ENCODE results near the gene CHURC1. TPM values are rescaled to one million over a fixed set of nuclear protein-coding genes. Genes with fewer than 3 reads are reported as not detected.
A peak's percentile ranks its signal among the peaks of the same experiment; 100 is the strongest.

CHURC1 gene
- total and polyA plus RNA-seq, 2 of the 4 experiments (the other 2 are of a cell fraction) = 38.0 to 69.5 TPM

DNA sequence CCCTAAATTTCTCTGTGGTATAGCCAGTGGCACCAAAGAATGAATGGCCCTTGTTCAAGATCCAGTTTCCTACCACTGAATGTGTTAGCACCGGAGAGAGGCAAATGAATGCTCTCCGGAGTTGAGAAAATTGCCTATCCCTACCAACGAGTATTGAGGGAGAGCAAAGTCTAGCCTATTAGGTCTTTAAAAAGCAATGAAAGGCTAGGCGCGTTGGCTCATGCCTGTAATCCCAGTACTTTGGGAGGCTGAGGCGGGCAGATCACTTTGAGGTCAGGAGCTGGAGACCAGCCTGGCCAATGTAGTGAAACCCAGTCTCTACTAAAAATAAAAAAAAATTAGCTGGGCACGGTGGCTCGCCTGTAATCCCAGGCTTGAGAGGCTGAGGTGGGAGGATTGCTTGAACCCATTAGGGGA lies 58.8 kb downstream of the CHURC1 start:
- H3K4me1 ChIP-seq (ENCODE audit: control insufficient read depth, insufficient read depth, low read length) = peaks cover 6% of the 10 kb centered on the region
- no peaks in the 10 kb centered on the region for H3K9me3 ChIP-seq (ENCODE audit: control insufficient read depth, insufficient read depth, low read length)
- TF ChIP-seq, protein P1, sequence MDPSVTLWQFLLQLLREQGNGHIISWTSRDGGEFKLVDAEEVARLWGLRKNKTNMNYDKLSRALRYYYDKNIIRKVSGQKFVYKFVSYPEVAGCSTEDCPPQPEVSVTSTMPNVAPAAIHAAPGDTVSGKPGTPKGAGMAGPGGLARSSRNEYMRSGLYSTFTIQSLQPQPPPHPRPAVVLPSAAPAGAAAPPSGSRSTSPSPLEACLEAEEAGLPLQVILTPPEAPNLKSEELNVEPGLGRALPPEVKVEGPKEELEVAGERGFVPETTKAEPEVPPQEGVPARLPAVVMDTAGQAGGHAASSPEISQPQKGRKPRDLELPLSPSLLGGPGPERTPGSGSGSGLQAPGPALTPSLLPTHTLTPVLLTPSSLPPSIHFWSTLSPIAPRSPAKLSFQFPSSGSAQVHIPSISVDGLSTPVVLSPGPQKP (IDR thresholded peaks at IDR 0.05; ENCODE audit: borderline replicate concordance, low read depth, low read length) = no peak
- no peak for TF ChIP-seq RCOR1 (IDR thresholded peaks at IDR 0.05; ENCODE audit: insufficient replicate concordance, low read length)
- no peak for TF ChIP-seq RFX5 (IDR thresholded peaks at IDR 0.05; ENCODE audit: low read depth, low read length)
- TF ChIP-seq CHD1 (IDR thresholded peaks at IDR 0.05; ENCODE audit: low read depth, low read length) = no peak
- no peak for TF ChIP-seq MXI1 (IDR thresholded peaks at IDR 0.05; ENCODE audit: borderline replicate concordance, low read depth, low read length)
- TF ChIP-seq RAD21 (IDR thresholded peaks at IDR 0.05; ENCODE audit: low read length) = no peak
- TF ChIP-seq USF2 (IDR thresholded peaks at IDR 0.05; ENCODE audit: low read depth, low read length) = no peak
- no peak for TF ChIP-seq MAZ (IDR thresholded peaks at IDR 0.05; ENCODE audit: borderline replicate concordance, low read depth, low read length)
- no peak for TF ChIP-seq MAFK (IDR thresholded peaks at IDR 0.05; ENCODE audit: low read depth, low read length)
- no peak for TF ChIP-seq FOS (IDR thresholded peaks at IDR 0.05; ENCODE audit: low read depth, low read length)
- TF ChIP-seq POLR2A (IDR thresholded peaks at IDR 0.05; ENCODE audit: low read depth, low read length) = no peak
- TF ChIP-seq CEBPB (IDR thresholded peaks at IDR 0.05; ENCODE audit: low read depth, low read length) = no peak
- TF ChIP-seq, protein P2, sequence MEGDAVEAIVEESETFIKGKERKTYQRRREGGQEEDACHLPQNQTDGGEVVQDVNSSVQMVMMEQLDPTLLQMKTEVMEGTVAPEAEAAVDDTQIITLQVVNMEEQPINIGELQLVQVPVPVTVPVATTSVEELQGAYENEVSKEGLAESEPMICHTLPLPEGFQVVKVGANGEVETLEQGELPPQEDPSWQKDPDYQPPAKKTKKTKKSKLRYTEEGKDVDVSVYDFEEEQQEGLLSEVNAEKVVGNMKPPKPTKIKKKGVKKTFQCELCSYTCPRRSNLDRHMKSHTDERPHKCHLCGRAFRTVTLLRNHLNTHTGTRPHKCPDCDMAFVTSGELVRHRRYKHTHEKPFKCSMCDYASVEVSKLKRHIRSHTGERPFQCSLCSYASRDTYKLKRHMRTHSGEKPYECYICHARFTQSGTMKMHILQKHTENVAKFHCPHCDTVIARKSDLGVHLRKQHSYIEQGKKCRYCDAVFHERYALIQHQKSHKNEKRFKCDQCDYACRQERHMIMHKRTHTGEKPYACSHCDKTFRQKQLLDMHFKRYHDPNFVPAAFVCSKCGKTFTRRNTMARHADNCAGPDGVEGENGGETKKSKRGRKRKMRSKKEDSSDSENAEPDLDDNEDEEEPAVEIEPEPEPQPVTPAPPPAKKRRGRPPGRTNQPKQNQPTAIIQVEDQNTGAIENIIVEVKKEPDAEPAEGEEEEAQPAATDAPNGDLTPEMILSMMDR (conservative IDR thresholded peaks at IDR 0.05; ENCODE audit: low read depth, low read length) = no peak
- TF ChIP-seq SMC3 (IDR thresholded peaks at IDR 0.05; ENCODE audit: low read depth, low read length) = no peak
- TF ChIP-seq NFE2L2 (IDR thresholded peaks at IDR 0.05; ENCODE audit: low read depth, low read length) = no peak
- no peak for TF ChIP-seq BHLHE40 (IDR thresholded peaks at IDR 0.05; ENCODE audit: low read depth, low read length)
- DNase-seq (no peak), ATAC-seq (ENCODE audit: low read depth) (no peak)
- no peak overlapping the region for H3K56ac ChIP-seq (ENCODE audit: extremely low read depth, insufficient read depth, low read length)
- H3K36me3 ChIP-seq (ENCODE audit: control insufficient read depth, insufficient read depth, low read length) = no peaks in the 10 kb centered on the region
- H3K18ac ChIP-seq (ENCODE audit: low read depth, low read length) = no peak overlapping the region
- no peak overlapping the region for H2BK120ac ChIP-seq (ENCODE audit: low read depth, low read length)
- no peaks in the 10 kb centered on the region; a peak in 2 of 4 replicates for H3K79me1 ChIP-seq (ENCODE audit: low read depth in 1 of 2, low read length in 2 of 2)
- no peak overlapping the region for H4K91ac ChIP-seq (ENCODE audit: insufficient read depth, low read depth, low read length)
- H4K8ac ChIP-seq (ENCODE audit: low read depth in 2 of 2, low read length in 2 of 2) = peak overlapping the region in 1 of 2 experiments; percentile 66; a peak in 1 of 4 replicates
- no peaks in the 10 kb centered on the region for H3K9me1 ChIP-seq (ENCODE audit: insufficient read depth, low read length)
- H2AFZ ChIP-seq (replicated peaks; ENCODE audit: low read length, poor library complexity) = peak overlapping the region; percentile 46
- ChIA-PET POLR2A (ENCODE audit: unreplicated experiment) (no interaction called here), CTCF (no interaction called here)
- in situ Hi-C loops (cut with MboI; ENCODE audit: low sequenced_read_pairs) (no loop called here), intact Hi-C loops (cut with micrococcal nuclease) (no loop called here), dilution Hi-C loops (cut with HindIII; ENCODE audit: low sequenced_read_pairs, unreplicated experiment) (no loop called here)
- no peak overlapping the region for H3K14ac ChIP-seq (replicated peaks; ENCODE audit: low read depth, low read length)
- H4K20me1 ChIP-seq (ENCODE audit: insufficient read depth, low read length) = no peaks in the 10 kb centered on the region
- H3K4ac ChIP-seq (ENCODE audit: low read depth, low read length) = no peak overlapping the region
- no peak overlapping the region for H2AK9ac ChIP-seq (replicated peaks; ENCODE audit: low read depth, low read length, poor library complexity)
- H2BK20ac ChIP-seq (ENCODE audit: low read depth, low read length) = no peak overlapping the region
- no peak overlapping the region for H3K9ac ChIP-seq (ENCODE audit: low read depth, low read length)
- H3K23ac ChIP-seq (ENCODE audit: low read depth, low read length) = no peak overlapping the region
- WGBS, 2 experiments (ENCODE audit: extremely low coverage in 2 of 2, insufficient read length in 1 of 2) = no CpG with 5 or more reads among the region's 8 CpGs
- no peak overlapping the region for H2AK5ac ChIP-seq (ENCODE audit: low read depth, low read length)
- no peak overlapping the region for H2BK15ac ChIP-seq (ENCODE audit: low read depth, low read length)
- no TSS peak for BruUV-seq (replicated peaks)
- no peak overlapping the region for H3K27ac ChIP-seq (ENCODE audit: insufficient read depth, low read length)
- H3K27me3 ChIP-seq (ENCODE audit: control insufficient read depth, insufficient read depth, low read length) = peaks cover 9% of the 10 kb centered on the region; the same call in 1 of the 2 replicates
- no peak overlapping the region; the same call in 1 of the 2 replicates for H3K4me3 ChIP-seq (ENCODE audit: insufficient read depth, low read depth, low read length)
- no peak overlapping the region for H3K4me2 ChIP-seq (ENCODE audit: low read depth, low read length)
- no peak overlapping the region for H4K5ac ChIP-seq (ENCODE audit: low read depth, low read length)
- H2BK5ac ChIP-seq (ENCODE audit: low read depth, low read length, poor library complexity, severe bottlenecking) = no peak overlapping the region
